Jurkat, Clone E6-1 (cell line): Measurements from ENCODE around the gene DCAF16.

ENCODE experiments used
- DNase-seq: peaks from one replicate; pipeline ENCODE4 v3.0.0-alpha.2; 2011; ENCODE audit warnings: low read depth, low spot score
- H3K4me3 ChIP-seq: 2 replicates; pipeline ENCODE4 v1.5.1; 2011; ENCODE audit warnings: mild to moderate bottlenecking, low read length, control low read depth, moderate library complexity

Gene DCAF16

GRCh38 chr4:17787315-17787714, 23.2 kb downstream of the DCAF16 start:
- DNase-seq = no peak
- H3K4me3 ChIP-seq = no peak overlapping the region

- DNase-seq = no peak
These were observed 24.0 kb downstream of the DCAF16 start for GRCh38 chr4:17786567-17786966.

DNA sequence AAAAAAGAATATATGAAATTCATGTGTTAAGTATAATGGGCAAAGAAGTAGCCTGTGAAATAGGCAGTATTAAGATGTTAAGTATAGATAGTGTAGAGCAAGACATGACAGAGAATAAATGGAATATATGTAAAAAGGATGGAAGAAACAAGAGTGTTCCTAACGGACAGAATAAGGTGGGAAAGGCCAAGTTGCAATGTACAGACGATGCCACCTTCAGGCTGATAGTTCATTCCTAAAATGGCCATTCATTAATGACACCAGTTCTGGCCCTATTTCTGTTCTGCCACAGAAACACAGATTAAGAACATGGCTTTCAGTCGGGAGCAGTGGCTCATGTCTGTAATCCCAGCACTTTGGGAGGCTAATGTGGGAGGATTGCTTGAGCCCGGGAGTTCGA, 24.7 kb downstream of the DCAF16 start:
- no peak for DNase-seq
- H3K4me3 ChIP-seq = no peak overlapping the region

More at GRCh38 chr4:17786567-17786966, 24.0 kb downstream of the DCAF16 start:
- no peak overlapping the region for H3K4me3 ChIP-seq

DNA sequence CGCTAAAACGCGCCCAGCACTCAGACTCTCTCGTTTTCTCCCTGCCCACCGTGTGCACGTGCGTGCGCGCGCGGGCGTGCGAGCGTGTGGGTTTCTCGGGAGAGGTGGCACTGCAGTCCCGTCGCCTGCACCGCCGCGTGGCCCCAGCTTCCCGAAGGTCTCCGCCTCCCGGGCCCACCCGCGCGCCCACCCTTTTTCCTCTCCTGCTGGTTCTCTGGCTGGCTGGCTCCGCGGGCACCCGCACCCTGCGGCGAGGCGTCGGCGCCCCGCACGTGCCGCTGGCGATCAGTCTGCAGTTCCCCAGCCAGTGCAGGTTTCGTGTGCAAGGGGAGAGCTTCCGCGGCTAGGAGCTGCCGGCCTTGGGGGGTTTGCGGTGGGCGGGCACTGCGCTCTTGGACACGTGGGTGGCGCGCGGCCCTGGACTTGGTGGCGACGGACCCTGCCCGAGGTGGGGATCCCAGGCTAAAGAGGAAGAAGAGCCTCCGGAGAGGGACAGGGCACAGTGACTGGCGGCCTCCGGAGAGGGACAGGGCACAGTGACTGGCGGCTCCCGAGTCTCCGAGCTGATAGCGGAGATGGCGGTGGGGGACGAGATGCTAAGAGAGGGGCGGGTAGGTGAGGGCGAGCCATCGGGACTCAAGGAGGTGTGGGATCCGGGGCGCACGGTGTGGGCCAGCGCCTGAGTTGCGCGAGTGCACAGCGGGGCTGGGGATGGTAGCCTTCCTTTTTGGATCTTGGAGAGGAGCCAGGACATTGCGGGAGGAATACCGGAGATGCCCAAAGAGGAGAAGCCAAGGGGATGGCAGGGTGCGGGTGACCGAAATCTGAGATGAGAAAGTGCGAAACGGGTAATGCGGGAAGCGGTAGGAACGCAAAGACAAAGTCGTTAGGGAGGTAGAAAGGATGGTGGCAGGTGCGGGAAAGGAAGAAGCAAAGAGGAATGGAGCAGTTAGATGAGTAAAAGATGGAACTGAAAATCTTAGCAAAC, 29.0 kb downstream of the DCAF16 start, which contains the start of gene FAM184B:
FAM184B (minus strand) TSS at position 322 of the 988 bp plus-strand sequence. CDS start 322 bp downstream, outside the sequence.
- DNase-seq = no peak
- no peak within 1 kb of the TSS for H3K4me3 ChIP-seq

- no peak overlapping the region for H3K4me3 ChIP-seq
- DNase-seq = no peak
These were observed 29.9 kb downstream of the DCAF16 start for GRCh38 chr4:17780501-17781299.

DNA sequence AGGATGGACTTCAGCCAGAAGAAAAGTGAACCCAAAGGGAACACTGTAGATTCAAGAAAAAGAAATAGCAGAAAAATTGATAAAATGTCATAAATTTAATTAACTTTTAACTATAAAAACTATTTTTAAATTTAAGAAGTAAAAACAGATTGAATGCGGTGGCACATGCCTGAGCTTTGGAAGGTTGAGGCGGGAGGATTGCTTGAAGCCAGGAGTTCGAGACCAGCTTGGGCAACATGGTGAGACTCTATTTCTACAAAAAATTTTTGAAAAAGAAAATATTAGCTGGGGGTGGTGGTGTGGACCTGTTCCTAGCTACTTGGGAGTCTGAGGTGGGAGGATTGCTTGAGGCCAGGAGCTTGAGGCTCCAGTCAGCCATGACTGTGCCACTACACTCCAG, 32.1 kb downstream of the DCAF16 start:
- H3K4me3 ChIP-seq = no peak overlapping the region
- no peak for DNase-seq

DNA sequence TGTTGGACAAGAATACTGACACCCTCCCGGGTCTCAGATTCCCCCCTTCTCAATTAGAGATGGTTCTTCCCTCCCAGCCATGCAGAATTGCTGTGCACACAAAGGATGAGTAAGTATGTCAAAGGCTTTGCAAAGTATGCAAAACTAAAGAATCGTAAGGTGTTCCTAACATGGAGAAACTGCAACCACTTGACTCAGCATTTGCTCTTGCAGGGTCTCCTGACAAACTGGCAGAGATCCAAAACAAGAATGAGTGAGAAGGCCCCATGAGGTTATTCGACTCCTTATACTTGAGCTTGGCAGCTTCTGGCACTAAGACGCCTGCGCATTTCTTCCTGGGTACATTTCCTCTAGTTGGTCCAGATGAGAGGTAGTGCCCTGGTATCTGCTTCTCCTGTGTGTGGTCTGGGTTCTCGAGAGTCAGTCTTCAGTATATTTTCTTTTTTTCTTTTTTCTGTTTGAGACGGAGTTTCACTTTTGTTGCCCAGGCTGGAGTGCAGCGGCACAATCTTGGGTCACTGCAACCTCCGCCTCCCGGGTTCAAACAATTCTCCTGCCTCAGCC, 37.3 kb downstream of the DCAF16 start:
- DNase-seq = no peak
- no peak overlapping the region for H3K4me3 ChIP-seq

GRCh38 chr4:17771284-17771908, 39.2 kb downstream of the DCAF16 start:
- DNase-seq = no peak
- no peak overlapping the region for H3K4me3 ChIP-seq

- DNase-seq = no peak
- H3K4me3 ChIP-seq = no peak overlapping the region
These were observed 39.7 kb downstream of the DCAF16 start for GRCh38 chr4:17770845-17771244.

DNA sequence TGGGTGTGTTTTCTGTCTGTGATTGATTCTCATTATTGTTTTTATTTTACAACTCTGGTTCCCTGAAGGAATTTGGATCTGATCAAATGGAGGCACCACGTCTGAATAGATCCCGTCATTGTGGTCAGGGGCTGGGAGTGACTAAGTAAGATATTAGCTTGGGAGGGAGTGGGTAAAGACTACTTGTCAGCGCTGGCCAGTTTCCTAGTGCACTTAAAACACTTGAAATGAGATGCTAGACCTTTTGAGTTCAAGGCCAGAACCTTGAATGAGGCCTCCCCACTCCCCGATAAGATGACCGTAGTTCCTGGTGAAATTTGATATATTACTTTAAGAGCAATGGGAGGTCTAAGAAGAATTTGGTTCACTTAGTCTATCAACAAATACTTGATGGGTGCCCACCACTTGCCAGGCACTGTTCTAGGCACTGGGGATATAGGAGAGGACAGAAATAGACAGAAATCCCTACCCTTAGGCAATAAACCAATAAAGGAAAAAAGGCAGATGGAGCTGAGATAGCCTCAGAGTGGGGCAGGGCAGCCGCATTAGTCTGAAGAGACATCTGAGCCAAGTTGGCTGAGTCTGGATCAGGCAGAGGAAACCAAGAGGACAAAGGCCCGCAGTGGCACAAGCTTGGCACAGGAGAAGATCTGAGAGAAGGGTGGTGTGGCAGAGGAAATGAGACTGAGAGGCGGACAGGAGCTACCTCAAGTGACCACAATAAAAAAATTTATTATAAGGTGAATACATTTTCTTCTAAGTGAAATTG, 41.0 kb downstream of the DCAF16 start:
- no peak overlapping the region for H3K4me3 ChIP-seq
- no peak for DNase-seq

DNA sequence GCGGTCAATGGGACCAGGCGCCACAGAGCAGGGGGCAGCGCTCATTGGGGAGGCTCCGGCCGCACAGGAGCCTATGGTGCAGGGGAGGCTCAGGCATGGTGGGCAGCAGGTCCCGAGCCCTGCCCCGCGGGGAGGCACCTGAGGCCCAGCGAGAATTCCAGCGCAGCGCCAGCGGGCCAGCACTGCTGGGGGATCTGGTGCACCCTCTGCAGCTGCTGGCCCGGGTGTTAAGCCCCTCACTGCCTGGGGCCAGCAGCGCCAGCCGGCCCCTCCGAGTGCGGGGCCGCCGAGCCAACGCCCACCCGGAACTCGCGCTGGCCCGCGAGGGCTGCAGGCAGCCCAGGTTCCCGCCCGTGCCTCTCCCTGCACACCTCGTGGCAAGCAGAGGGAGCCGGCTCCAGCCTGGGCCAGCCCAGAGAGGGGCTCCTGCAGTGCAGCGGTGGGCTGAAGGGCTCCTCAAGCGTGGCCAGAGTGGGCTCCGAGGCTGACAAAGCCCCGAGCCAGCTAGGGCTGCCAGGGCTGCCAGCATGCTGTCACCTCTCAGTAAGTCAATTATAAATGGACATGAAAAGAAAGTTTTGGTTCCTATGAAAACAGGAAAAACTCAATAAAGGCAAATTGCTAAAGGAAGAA, 43.6 kb downstream of the DCAF16 start:
- no peak for DNase-seq
- H3K4me3 ChIP-seq = no peak overlapping the region

GRCh38 chr4:17765514-17766286, 44.9 kb downstream of the DCAF16 start:
- DNase-seq = no peak

DNA sequence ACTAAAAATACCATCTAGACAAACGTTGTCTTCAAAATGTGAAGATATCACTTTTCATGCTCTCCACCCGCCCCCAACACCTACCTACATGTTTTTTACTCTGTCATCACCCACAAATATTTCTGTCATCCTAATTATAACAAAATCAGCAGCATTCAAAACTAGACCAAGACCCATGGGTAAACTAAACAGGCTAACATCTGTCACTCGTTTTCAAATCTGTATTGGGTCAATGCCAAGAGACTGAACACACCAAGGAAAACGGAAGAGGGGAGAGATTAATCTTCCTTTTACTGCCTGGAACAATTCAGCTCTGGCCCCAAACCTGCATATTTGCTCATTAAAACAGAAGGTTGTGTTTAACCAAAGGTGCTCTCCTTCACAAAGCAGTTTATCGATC, 46.6 kb downstream of the DCAF16 start:
- H3K4me3 ChIP-seq = no peak overlapping the region
- no peak for DNase-seq

More at GRCh38 chr4:17765514-17766286, 44.9 kb downstream of the DCAF16 start:
- no peak overlapping the region for H3K4me3 ChIP-seq

- no peak for DNase-seq
These were observed 47.1 kb downstream of the DCAF16 start for GRCh38 chr4:17763416-17763815.

GRCh38 chr4:17762726-17763125, 47.8 kb downstream of the DCAF16 start:
- peak; percentile 42 for DNase-seq
- no peak overlapping the region for H3K4me3 ChIP-seq

More at GRCh38 chr4:17763416-17763815, 47.1 kb downstream of the DCAF16 start:
- no peak overlapping the region for H3K4me3 ChIP-seq

- DNase-seq = no peak
- H3K4me3 ChIP-seq = no peak overlapping the region
These were observed 49.5 kb downstream of the DCAF16 start for GRCh38 chr4:17761062-17761461.

GRCh38 chr4:17760626-17761025, 49.9 kb downstream of the DCAF16 start:
- no peak overlapping the region for H3K4me3 ChIP-seq
- DNase-seq = no peak
